ENCODE results near the gene SLC25A29. TPM values are rescaled to one million over a fixed set of nuclear protein-coding genes. Genes with fewer than 3 reads are reported as not detected.

Gene SLC25A29
- total RNA-seq, 3 donors from 2014 or later: 40.2 to 119 (median 110) TPM

GRCh38 chr14:100334904-100335303, 28.7 kb upstream of the SLC25A29 start:
- no peaks in the 10 kb centered on the region for H3K4me1 ChIP-seq
- intact Hi-C loops (cut with DNase I; ENCODE audit: low total_unique reads): no loop called here
- no peak overlapping the region for H3K27ac ChIP-seq
- H3K36me3 ChIP-seq: no peaks in the 10 kb centered on the region
- no peaks in the 10 kb centered on the region for H3K9me3 ChIP-seq
- no peak overlapping the region for H3K4me3 ChIP-seq
- H3K27me3 ChIP-seq: no peaks in the 10 kb centered on the region
- no peak for DNase-seq (ENCODE audit: low spot score in 2 of 2)
- TF ChIP-seq POLR2A (IDR thresholded peaks at IDR 0.05) (no peak), POLR2AphosphoS5 (IDR thresholded peaks at IDR 0.05) (no peak)
- TF ChIP-seq, protein P1, sequence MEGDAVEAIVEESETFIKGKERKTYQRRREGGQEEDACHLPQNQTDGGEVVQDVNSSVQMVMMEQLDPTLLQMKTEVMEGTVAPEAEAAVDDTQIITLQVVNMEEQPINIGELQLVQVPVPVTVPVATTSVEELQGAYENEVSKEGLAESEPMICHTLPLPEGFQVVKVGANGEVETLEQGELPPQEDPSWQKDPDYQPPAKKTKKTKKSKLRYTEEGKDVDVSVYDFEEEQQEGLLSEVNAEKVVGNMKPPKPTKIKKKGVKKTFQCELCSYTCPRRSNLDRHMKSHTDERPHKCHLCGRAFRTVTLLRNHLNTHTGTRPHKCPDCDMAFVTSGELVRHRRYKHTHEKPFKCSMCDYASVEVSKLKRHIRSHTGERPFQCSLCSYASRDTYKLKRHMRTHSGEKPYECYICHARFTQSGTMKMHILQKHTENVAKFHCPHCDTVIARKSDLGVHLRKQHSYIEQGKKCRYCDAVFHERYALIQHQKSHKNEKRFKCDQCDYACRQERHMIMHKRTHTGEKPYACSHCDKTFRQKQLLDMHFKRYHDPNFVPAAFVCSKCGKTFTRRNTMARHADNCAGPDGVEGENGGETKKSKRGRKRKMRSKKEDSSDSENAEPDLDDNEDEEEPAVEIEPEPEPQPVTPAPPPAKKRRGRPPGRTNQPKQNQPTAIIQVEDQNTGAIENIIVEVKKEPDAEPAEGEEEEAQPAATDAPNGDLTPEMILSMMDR (IDR thresholded peaks at IDR 0.05): no peak

- Histone ChIP-seq H3K4me1 (no peaks in the 10 kb centered on the region), H3K36me3 (no peaks in the 10 kb centered on the region), H3K4me3 (no peak overlapping the region), H3K27ac (no peak overlapping the region), H3K9me3 (no peaks in the 10 kb centered on the region), H3K27me3 (no peaks in the 10 kb centered on the region)
- DNase-seq (ENCODE audit: low spot score in 2 of 2): no peak
- no peak for TF ChIP-seq POLR2AphosphoS5 (IDR thresholded peaks at IDR 0.05)
- no peak for TF ChIP-seq POLR2A (IDR thresholded peaks at IDR 0.05)
- TF ChIP-seq, protein P1 (IDR thresholded peaks at IDR 0.05): no peak
- intact Hi-C loops (cut with DNase I; ENCODE audit: low total_unique reads): no loop called here
These were observed 27.6 kb upstream of the SLC25A29 start for GRCh38 chr14:100333827-100334226.

GRCh38 chr14:100333311-100333710, 27.1 kb upstream of the SLC25A29 start:
- no peaks in the 10 kb centered on the region for H3K27me3 ChIP-seq
- TF ChIP-seq, protein P1 (IDR thresholded peaks at IDR 0.05): no peak
- TF ChIP-seq POLR2AphosphoS5 (IDR thresholded peaks at IDR 0.05) (no peak), POLR2A (IDR thresholded peaks at IDR 0.05) (no peak)
- no peaks in the 10 kb centered on the region for H3K36me3 ChIP-seq
- no peak overlapping the region for H3K27ac ChIP-seq
- intact Hi-C loops (cut with DNase I; ENCODE audit: low total_unique reads): no loop called here
- no peaks in the 10 kb centered on the region for H3K4me1 ChIP-seq
- DNase-seq (ENCODE audit: low spot score in 2 of 2): no peak
- H3K9me3 ChIP-seq: no peaks in the 10 kb centered on the region
- no peak overlapping the region for H3K4me3 ChIP-seq

- TF ChIP-seq, protein P1 (IDR thresholded peaks at IDR 0.05): no peak
- TF ChIP-seq POLR2A (IDR thresholded peaks at IDR 0.05) (no peak), POLR2AphosphoS5 (IDR thresholded peaks at IDR 0.05) (no peak)
- Histone ChIP-seq H3K27me3 (no peaks in the 10 kb centered on the region), H3K4me1 (no peaks in the 10 kb centered on the region), H3K27ac (no peak overlapping the region), H3K4me3 (no peak overlapping the region), H3K9me3 (no peaks in the 10 kb centered on the region), H3K36me3 (no peaks in the 10 kb centered on the region)
- no peak for DNase-seq (ENCODE audit: low spot score in 2 of 2)
- intact Hi-C loops (cut with DNase I; ENCODE audit: low total_unique reads): no loop called here
These were observed 26.6 kb upstream of the SLC25A29 start for GRCh38 chr14:100332797-100333196.

DNA sequence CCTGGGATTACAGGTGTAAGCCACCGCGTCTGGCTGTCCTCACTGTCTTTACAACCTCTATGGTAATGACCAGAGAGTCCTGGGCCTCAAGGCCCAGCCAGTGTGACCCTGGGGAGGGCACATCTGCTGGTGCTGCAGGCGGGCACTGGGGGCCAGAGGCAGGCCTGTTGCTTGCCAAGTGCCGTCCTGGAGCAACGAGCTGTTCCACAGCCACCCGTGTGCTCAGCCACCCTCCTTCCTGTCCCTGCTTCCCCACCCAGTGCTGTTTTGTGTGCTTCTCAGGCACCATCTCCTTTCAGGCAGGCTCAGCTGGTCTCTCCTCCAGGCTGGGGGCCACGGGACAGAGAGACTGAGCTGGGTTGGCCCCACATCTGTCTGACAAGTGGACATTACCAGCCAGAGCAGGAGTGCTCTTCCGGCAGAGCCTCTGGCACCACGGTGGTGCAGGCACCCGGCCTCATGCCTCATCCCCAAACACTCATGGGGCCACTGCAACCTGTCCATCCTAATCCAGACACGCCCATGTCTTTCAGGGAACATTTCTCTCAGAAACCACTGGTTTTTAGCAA, 25.9 kb upstream of the SLC25A29 start:
- H3K4me1 ChIP-seq: no peaks in the 10 kb centered on the region
- DNase-seq (ENCODE audit: low spot score in 2 of 2): no peak
- H3K27ac ChIP-seq: no peak overlapping the region
- intact Hi-C loops (cut with DNase I; ENCODE audit: low total_unique reads): no loop called here
- no peak overlapping the region for H3K4me3 ChIP-seq
- no peaks in the 10 kb centered on the region for H3K36me3 ChIP-seq
- TF ChIP-seq POLR2AphosphoS5 (IDR thresholded peaks at IDR 0.05): no peak
- no peak for TF ChIP-seq POLR2A (IDR thresholded peaks at IDR 0.05)
- TF ChIP-seq, protein P1 (IDR thresholded peaks at IDR 0.05): no peak
- H3K27me3 ChIP-seq: no peaks in the 10 kb centered on the region
- no peaks in the 10 kb centered on the region for H3K9me3 ChIP-seq

All from breast epithelium (tissue), 4 donors.